ENCODE data around the gene CDPF1. TPM values are rescaled to one million over a fixed set of nuclear protein-coding genes. Genes with fewer than 3 reads are reported as not detected.

Gene CDPF1
- total RNA-seq, 1 experiment from 2014 or later = 9.0 TPM

GRCh38 chr22:46251266-46251665 is 1.2 kb upstream of the CDPF1 start:
- H3K27ac ChIP-seq = no peak overlapping the region
- no peak for DNase-seq

GRCh38 chr22:46250783-46251125 is 661 bp upstream of the CDPF1 start:
- no peaks in the 10 kb centered on the region for H3K36me3 ChIP-seq
- no peaks in the 10 kb centered on the region for H3K27me3 ChIP-seq
- peaks cover 28% of the 10 kb centered on the region for H3K4me1 ChIP-seq
- peak in 1 of 2 experiments; percentile 25 for DNase-seq
- H3K27ac ChIP-seq = peak overlapping the region; percentile 78
- H3K4me3 ChIP-seq = peak overlapping the region; percentile 87
- 0 out of 2 replicates have a peak, but pooled peaks cover 2% of the 10 kb centered on the region for H3K9me3 ChIP-seq (replicated peaks)

More at GRCh38 chr22:46251266-46251665, 1.2 kb upstream of the CDPF1 start:
- Histone ChIP-seq H3K4me1 (peaks cover 33% of the 10 kb centered on the region), H3K4me3 (peak overlapping the region; percentile 87), H3K27me3 (no peaks in the 10 kb centered on the region), H3K9me3 (replicated peaks) (0 out of 2 replicates have a peak, but pooled peaks cover 3% of the 10 kb centered on the region), H3K36me3 (no peaks in the 10 kb centered on the region)

- H3K27me3 ChIP-seq = no peaks in the 10 kb centered on the region
- no peaks in the 10 kb centered on the region for H3K36me3 ChIP-seq
- H3K4me1 ChIP-seq = peaks cover 7% of the 10 kb centered on the region
These were observed 2.6 kb downstream of the CDPF1 start for GRCh38 chr22:46247443-46247975.

DNA sequence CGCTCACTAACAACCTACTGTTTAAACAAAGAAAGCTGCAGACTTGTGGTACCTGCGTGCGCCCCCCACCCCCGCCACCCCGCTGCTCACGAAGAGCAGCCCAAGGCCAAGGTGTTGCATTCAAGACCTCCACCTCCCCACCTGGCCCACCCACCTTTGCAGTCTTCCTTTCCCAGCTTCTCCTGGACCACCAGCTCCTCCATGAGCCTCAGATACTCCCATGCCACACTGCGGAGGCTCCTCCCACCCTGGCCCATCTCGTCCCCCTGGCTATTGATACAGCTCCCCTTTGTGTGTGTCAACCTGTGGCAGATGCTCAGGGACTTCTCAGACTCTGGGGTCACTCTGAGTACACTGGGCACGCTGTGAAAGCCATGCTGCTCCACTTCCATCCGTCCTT is 3.9 kb downstream of the CDPF1 start:
- H3K27ac ChIP-seq = no peak overlapping the region
- 0 out of 2 replicates have a peak, but pooled peaks cover 1% of the 10 kb centered on the region for H3K36me3 ChIP-seq
- no peaks in the 10 kb centered on the region for H3K27me3 ChIP-seq
- DNase-seq = no peak
- peaks cover 10% of the 10 kb centered on the region; the same call in 1 of the 2 replicates for H3K4me1 ChIP-seq
- H3K4me3 ChIP-seq = no peak overlapping the region
- H3K9me3 ChIP-seq (replicated peaks) = no peaks in the 10 kb centered on the region

More at GRCh38 chr22:46247443-46247975, 2.6 kb downstream of the CDPF1 start:
- Histone ChIP-seq H3K27ac (no peak overlapping the region), H3K9me3 (replicated peaks) (no peaks in the 10 kb centered on the region), H3K4me3 (no peak overlapping the region)
- no peak for DNase-seq

- peaks cover 10% of the 10 kb centered on the region; the same call in 1 of the 2 replicates for H3K4me1 ChIP-seq
- H3K27me3 ChIP-seq = no peaks in the 10 kb centered on the region
- peak overlapping the region; percentile 20; the same call in 1 of the 2 replicates for H3K27ac ChIP-seq
- H3K9me3 ChIP-seq (replicated peaks) = no peaks in the 10 kb centered on the region
- 0 out of 2 replicates have a peak, but pooled peaks cover 2% of the 10 kb centered on the region for H3K36me3 ChIP-seq
- peak; percentile 43 to 54 for DNase-seq
- no peak overlapping the region for H3K4me3 ChIP-seq
These were observed 4.6 kb downstream of the CDPF1 start for GRCh38 chr22:46245511-46245910.

- Histone ChIP-seq H3K4me3 (no peak overlapping the region), H3K9me3 (replicated peaks) (no peaks in the 10 kb centered on the region), H3K4me1 (peaks cover 10% of the 10 kb centered on the region; the same call in 1 of the 2 replicates), H3K27me3 (no peaks in the 10 kb centered on the region), H3K27ac (no peak overlapping the region; the same call in 1 of the 2 replicates), H3K36me3 (0 out of 2 replicates have a peak, but pooled peaks cover 2% of the 10 kb centered on the region)
- no peak for DNase-seq
These were observed 5.3 kb downstream of the CDPF1 start for GRCh38 chr22:46244771-46245170.

DNA sequence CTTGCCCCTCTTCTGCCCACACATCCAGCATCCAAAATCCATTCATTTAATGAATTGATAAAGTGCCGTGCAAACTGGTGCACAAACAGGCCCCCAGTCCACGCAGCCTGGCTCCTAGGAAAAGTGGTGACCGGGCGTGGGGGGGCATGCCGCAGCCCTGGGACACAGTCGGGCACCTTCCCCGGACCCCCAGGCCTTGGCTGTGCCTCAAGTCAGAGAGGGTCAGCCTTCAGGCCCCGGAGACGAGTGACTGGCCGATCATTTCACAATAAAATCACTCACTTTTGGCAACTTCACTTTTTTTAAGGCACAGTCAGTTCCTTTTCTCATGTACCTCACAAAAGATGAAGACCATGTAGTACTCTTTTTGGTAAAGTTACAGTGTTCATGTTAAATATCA is 8.0 kb downstream of the CDPF1 start:
- DNase-seq = no peak
- Histone ChIP-seq H3K27ac (no peak overlapping the region), H3K4me1 (peaks cover 7% of the 10 kb centered on the region; the same call in 1 of the 2 replicates)

DNA sequence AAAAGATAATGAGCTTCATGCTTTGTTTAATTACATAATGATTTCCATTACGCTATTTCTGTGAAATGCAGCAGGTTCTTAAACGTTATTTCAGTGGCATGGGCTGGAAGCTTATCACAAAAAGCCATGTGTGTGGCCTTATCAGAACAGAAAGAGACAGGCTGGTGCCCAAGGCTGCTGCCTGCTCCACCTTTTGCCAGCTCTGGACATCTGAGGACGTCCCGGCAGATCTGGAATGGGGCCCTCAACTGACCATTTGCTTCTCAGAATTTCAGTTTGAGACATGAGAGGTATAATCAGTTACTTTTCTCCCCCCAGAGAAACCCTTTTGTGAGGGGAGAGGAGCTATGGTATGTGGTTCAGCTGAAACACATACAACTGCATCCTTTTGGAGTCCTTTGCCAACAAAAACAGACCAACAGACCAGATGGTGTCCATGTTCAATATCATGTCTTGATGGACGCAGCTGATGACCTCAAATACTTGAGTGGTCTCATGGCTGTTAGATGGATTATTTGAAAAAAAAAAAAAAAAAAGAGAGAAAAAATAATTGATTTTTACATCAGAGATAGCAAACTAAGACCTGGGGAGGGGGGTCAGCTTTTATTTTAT is 8.6 kb downstream of the CDPF1 start:
- H3K4me1 ChIP-seq = peaks cover 7% of the 10 kb centered on the region; the same call in 1 of the 2 replicates
- H3K27ac ChIP-seq = no peak overlapping the region
- no peaks in the 10 kb centered on the region for H3K9me3 ChIP-seq (replicated peaks)
- no peaks in the 10 kb centered on the region for H3K27me3 ChIP-seq
- no peak overlapping the region for H3K4me3 ChIP-seq
- no peak for DNase-seq
- H3K36me3 ChIP-seq = 0 out of 2 replicates have a peak, but pooled peaks cover 2% of the 10 kb centered on the region

More for the DNA sequence above, 8.0 kb downstream of the CDPF1 start:
- Histone ChIP-seq H3K4me3 (no peak overlapping the region), H3K36me3 (0 out of 2 replicates have a peak, but pooled peaks cover 2% of the 10 kb centered on the region), H3K27me3 (no peaks in the 10 kb centered on the region), H3K9me3 (replicated peaks) (no peaks in the 10 kb centered on the region)

DNA sequence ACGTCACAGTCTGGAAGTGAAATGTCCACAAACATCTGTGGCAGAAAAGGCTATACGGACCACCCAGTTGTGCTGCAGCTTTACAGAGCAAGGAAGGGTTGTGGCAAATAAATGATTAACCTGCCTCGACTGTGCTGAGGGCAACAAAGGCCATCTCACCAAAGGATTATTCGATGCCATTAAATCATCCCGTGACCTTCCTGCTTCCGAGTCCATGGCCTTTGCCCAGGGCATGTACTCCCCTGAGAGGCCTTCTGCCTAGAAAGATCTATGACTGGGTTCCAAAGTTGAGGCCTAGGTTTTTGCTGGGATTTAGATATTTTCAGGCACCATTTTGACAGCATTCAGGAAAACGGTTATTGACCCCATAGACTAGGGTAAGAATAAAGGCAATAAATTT is 9.2 kb downstream of the CDPF1 start:
- Histone ChIP-seq H3K4me1 (peaks cover 7% of the 10 kb centered on the region; the same call in 1 of the 2 replicates), H3K4me3 (no peak overlapping the region)

DNA sequence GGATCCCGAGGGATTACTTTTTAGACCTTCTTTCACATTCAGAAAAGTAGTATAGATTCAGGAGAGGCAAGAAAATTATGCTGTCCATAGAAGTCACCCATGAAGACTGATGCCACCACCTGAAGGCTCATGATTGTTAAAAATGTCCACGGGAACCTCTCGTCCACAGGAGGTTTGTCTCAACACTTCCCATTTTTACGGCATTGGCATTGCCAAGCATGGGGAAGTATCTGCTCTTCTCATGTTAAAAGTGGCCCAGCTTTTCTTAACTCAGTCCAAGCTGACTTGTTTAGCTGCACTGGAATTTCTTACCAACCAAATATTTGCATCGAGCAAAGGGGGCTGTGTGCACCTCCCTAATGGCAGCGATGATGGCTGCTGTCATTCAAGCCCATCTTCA is 9.6 kb downstream of the CDPF1 start:
- Histone ChIP-seq H3K27ac (no peak overlapping the region), H3K36me3 (0 out of 2 replicates have a peak, but pooled peaks cover 2% of the 10 kb centered on the region), H3K4me1 (peaks cover 5% of the 10 kb centered on the region; the same call in 1 of the 2 replicates), H3K9me3 (replicated peaks) (no peaks in the 10 kb centered on the region), H3K4me3 (no peak overlapping the region), H3K27me3 (no peaks in the 10 kb centered on the region)
- DNase-seq = no peak

More for the DNA sequence above, 9.2 kb downstream of the CDPF1 start:
- H3K36me3 ChIP-seq = 0 out of 2 replicates have a peak, but pooled peaks cover 2% of the 10 kb centered on the region
- DNase-seq = no peak
- no peak overlapping the region for H3K27ac ChIP-seq
- H3K9me3 ChIP-seq (replicated peaks) = no peaks in the 10 kb centered on the region
- H3K27me3 ChIP-seq = no peaks in the 10 kb centered on the region

- Histone ChIP-seq H3K36me3 (0 out of 2 replicates have a peak, but pooled peaks cover 2% of the 10 kb centered on the region), H3K27me3 (no peaks in the 10 kb centered on the region), H3K9me3 (replicated peaks) (no peaks in the 10 kb centered on the region), H3K4me1 (peaks cover 3% of the 10 kb centered on the region; the same call in 1 of the 2 replicates), H3K4me3 (no peak overlapping the region), H3K27ac (no peak overlapping the region)
- DNase-seq = no peak
These were observed 10.0 kb downstream of the CDPF1 start for GRCh38 chr22:46240073-46240472.

GRCh38 chr22:46239261-46240048 is 10.6 kb downstream of the CDPF1 start:
- 0 out of 2 replicates have a peak, but pooled peaks cover 2% of the 10 kb centered on the region for H3K36me3 ChIP-seq
- H3K4me1 ChIP-seq = peaks cover 3% of the 10 kb centered on the region; the same call in 1 of the 2 replicates
- DNase-seq = no peak
- no peak overlapping the region for H3K4me3 ChIP-seq
- no peak overlapping the region for H3K27ac ChIP-seq
- no peaks in the 10 kb centered on the region for H3K9me3 ChIP-seq (replicated peaks)
- no peaks in the 10 kb centered on the region for H3K27me3 ChIP-seq

DNA sequence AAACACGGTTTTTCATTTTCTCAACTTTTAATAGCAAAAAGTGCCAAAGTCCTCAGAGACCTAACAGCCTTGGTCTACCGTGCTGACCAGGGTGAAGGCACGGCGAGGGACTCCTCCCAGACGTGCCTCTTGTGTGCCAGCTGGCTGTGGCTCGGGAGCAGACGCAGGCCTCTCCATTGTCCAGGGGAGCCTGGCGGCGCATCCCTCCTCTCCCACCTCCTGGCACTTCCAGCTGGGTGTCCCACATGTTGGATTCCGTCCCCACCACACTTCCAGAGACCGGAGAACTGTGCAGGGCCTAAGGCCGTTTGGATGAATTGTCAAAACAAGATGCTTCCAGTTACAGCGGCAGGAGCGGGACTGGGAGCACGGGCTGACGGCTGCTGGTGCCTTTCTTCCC is 11.6 kb downstream of the CDPF1 start:
- Histone ChIP-seq H3K27ac (no peak overlapping the region), H3K4me1 (peaks cover 3% of the 10 kb centered on the region; the same call in 1 of the 2 replicates), H3K36me3 (0 out of 2 replicates have a peak, but pooled peaks cover 2% of the 10 kb centered on the region), H3K9me3 (replicated peaks) (no peaks in the 10 kb centered on the region), H3K27me3 (no peaks in the 10 kb centered on the region), H3K4me3 (no peak overlapping the region)
- DNase-seq = no peak

GRCh38 chr22:46237453-46238124 is 12.5 kb downstream of the CDPF1 start:
- Histone ChIP-seq H3K9me3 (replicated peaks) (no peaks in the 10 kb centered on the region), H3K36me3 (0 out of 2 replicates have a peak, but pooled peaks cover 2% of the 10 kb centered on the region), H3K27me3 (no peaks in the 10 kb centered on the region), H3K4me3 (no peak overlapping the region), H3K27ac (no peak overlapping the region), H3K4me1 (peaks cover 3% of the 10 kb centered on the region; the same call in 1 of the 2 replicates)
- DNase-seq = no peak

Data from SJCRH30 (cell line).